HG03571 (cell line): Measurements from ENCODE around the gene ASAH2.
"Not testable (repeated sequence)": the region's sequence is repeated elsewhere in the genome, so short reads cannot be mapped to it uniquely, and the experiment has no call there.

Source experiments
- ATAC-seq: cut with Tn5 transposase; IDR thresholded peaks from one replicate; pipeline ENCODE4 v1.9.1; 2021; ENCODE audit not compliant: unreplicated experiment

ASAH2 gene

GRCh38 chr10:50251394-50251793 lies at the start of gene ASAH2:
Gene ASAH2 (minus strand): TSS chr10:50251516. CDS start chr10:50248610, 2,906 bp downstream.
- ATAC-seq: no peak

- ATAC-seq: no peak
Observed at GRCh38 chr10:50299948-50300669, 48.8 kb upstream of the ASAH2 start.

- ATAC-seq: no peak
Observed at GRCh38 chr10:50295367-50295766, 44.1 kb upstream of the ASAH2 start.

- no peak for ATAC-seq
Observed at GRCh38 chr10:50294582-50294981, 43.3 kb upstream of the ASAH2 start.

- ATAC-seq: no peak
Observed at GRCh38 chr10:50293513-50294313, 42.4 kb upstream of the ASAH2 start.

GRCh38 chr10:50291261-50291850 lies 40.0 kb upstream of the ASAH2 start:
- no peak for ATAC-seq

- ATAC-seq: no peak
Observed at GRCh38 chr10:50289196-50289595, 37.9 kb upstream of the ASAH2 start.

- no peak for ATAC-seq
Observed at GRCh38 chr10:50286996-50287803, 35.9 kb upstream of the ASAH2 start.

GRCh38 chr10:50286517-50286916 lies 35.2 kb upstream of the ASAH2 start:
- ATAC-seq: no peak

GRCh38 chr10:50281967-50282522 lies 30.7 kb upstream of the ASAH2 start:
- no peak for ATAC-seq

- no peak for ATAC-seq
Observed at GRCh38 chr10:50281210-50281966, 30.1 kb upstream of the ASAH2 start.

- ATAC-seq: no peak
Observed at GRCh38 chr10:50280049-50280841, 28.9 kb upstream of the ASAH2 start.

GRCh38 chr10:50279489-50279888 lies 28.2 kb upstream of the ASAH2 start:
- no peak for ATAC-seq

GRCh38 chr10:50275650-50276235 lies 24.4 kb upstream of the ASAH2 start:
- no peak for ATAC-seq

- ATAC-seq: no peak
Observed at GRCh38 chr10:50272531-50272930, 21.2 kb upstream of the ASAH2 start.

GRCh38 chr10:50271564-50272250 lies 20.4 kb upstream of the ASAH2 start:
- no peak for ATAC-seq

- not testable (repeated sequence) for ATAC-seq
Observed at GRCh38 chr10:50267877-50268276, 16.6 kb upstream of the ASAH2 start.

- ATAC-seq: not testable (repeated sequence)
Observed at GRCh38 chr10:50262625-50263024, 11.3 kb upstream of the ASAH2 start.
